ENCODE results near the gene KRTAP4-1. TPM values are rescaled to one million over a fixed set of nuclear protein-coding genes. Genes with fewer than 3 reads are reported as not detected.
"Not testable (repeated sequence)": the region's sequence is repeated elsewhere in the genome, so short reads cannot be mapped to it uniquely, and the experiment has no call there.

Gene KRTAP4-1
- total RNA-seq, 2 donors from 2014 or later, result not detected

GRCh38 chr17:41190328-41190727 is 5.6 kb upstream of the KRTAP4-1 start:
- no peak for DNase-seq
- no peak overlapping the region for H3K4me3 ChIP-seq (ENCODE audit: low read length)
- Mint-ChIP-seq H3K27ac (no peak overlapping the region), H3K27me3 (ENCODE audit: insufficient read depth) (peaks cover 5% of the 10 kb centered on the region), H3K4me3 (no peak overlapping the region), H3K9me3 (peaks cover 11% of the 10 kb centered on the region), H3K4me1 (no peaks in the 10 kb centered on the region), H3K36me3 (ENCODE audit: low read depth) (no peaks in the 10 kb centered on the region)
- H3K4me1 ChIP-seq (ENCODE audit: control insufficient read depth, insufficient read depth, low read length), result no peaks in the 10 kb centered on the region
- H3K9ac ChIP-seq (ENCODE audit: extremely low read depth, low read length, poor library complexity, severe bottlenecking), result no peak overlapping the region
- H3K9me3 ChIP-seq (ENCODE audit: control insufficient read depth, low read length), result no peaks in the 10 kb centered on the region
- no peaks in the 10 kb centered on the region for H3K36me3 ChIP-seq (ENCODE audit: control insufficient read depth, insufficient read depth, low read length)
- 84 to 90% methylated on average over 3 of the region's 3 CpGs for WGBS, 2 experiments (ENCODE audit: insufficient coverage in 1 of 2, insufficient read length in 1 of 2)
- H3K27ac ChIP-seq (ENCODE audit: low read depth, low read length), result no peak overlapping the region
- no peak for TF ChIP-seq CTCF (conservative IDR thresholded peaks at IDR 0.05)
- H3K27me3 ChIP-seq (ENCODE audit: control insufficient read depth, insufficient read depth, low read length, poor library complexity, severe bottlenecking), result no peaks in the 10 kb centered on the region

- H3K27me3 ChIP-seq (ENCODE audit: control insufficient read depth, insufficient read depth, low read length, poor library complexity, severe bottlenecking); H3K4me1 ChIP-seq (ENCODE audit: control insufficient read depth, insufficient read depth, low read length); H3K36me3 ChIP-seq (ENCODE audit: control insufficient read depth, insufficient read depth, low read length); H3K4me3 Mint-ChIP-seq; H3K27me3 Mint-ChIP-seq (ENCODE audit: insufficient read depth); H3K27ac Mint-ChIP-seq; H3K9ac ChIP-seq (ENCODE audit: extremely low read depth, low read length, poor library complexity, severe bottlenecking); H3K4me3 ChIP-seq (ENCODE audit: low read length); H3K36me3 Mint-ChIP-seq (ENCODE audit: low read depth); DNase-seq; H3K27ac ChIP-seq (ENCODE audit: low read depth, low read length); H3K9me3 ChIP-seq (ENCODE audit: control insufficient read depth, low read length); H3K4me1 Mint-ChIP-seq: not testable (repeated sequence)
- H3K9me3 Mint-ChIP-seq, result peaks cover 11% of the 10 kb centered on the region
- WGBS, 2 experiments (ENCODE audit: insufficient coverage in 1 of 2, insufficient read length in 1 of 2), result 79 to 100% methylated on average over 1 of the region's 1 CpG
These were observed 5.2 kb upstream of the KRTAP4-1 start, which contains the start of gene KRTAP9-1 for GRCh38 chr17:41189837-41190318. Gene KRTAP9-1, plus strand, starts transcription at chr17:41189887. Its CDS starts 0 bp downstream, at chr17:41189887.

- no peaks in the 10 kb centered on the region for H3K27me3 ChIP-seq (ENCODE audit: control insufficient read depth, insufficient read depth, low read length, poor library complexity, severe bottlenecking)
- no peaks in the 10 kb centered on the region for H3K9me3 ChIP-seq (ENCODE audit: control insufficient read depth, low read length)
- Mint-ChIP-seq H3K27ac (no peak overlapping the region), H3K9me3 (no peaks in the 10 kb centered on the region), H3K27me3 (ENCODE audit: insufficient read depth) (peaks cover 5% of the 10 kb centered on the region), H3K36me3 (ENCODE audit: low read depth) (no peaks in the 10 kb centered on the region), H3K4me1 (peaks cover 1% of the 10 kb centered on the region), H3K4me3 (no peak overlapping the region)
- TF ChIP-seq CTCF (conservative IDR thresholded peaks at IDR 0.05), result no peak
- WGBS, 2 experiments (ENCODE audit: insufficient coverage in 1 of 2, insufficient read length in 1 of 2), result 86 to 100% methylated on average over 1 to 2 of the region's 2 CpGs
- no peak overlapping the region for H3K9ac ChIP-seq (ENCODE audit: extremely low read depth, low read length, poor library complexity, severe bottlenecking)
- H3K4me3 ChIP-seq (ENCODE audit: low read length), result no peak overlapping the region
- no peak overlapping the region for H3K27ac ChIP-seq (ENCODE audit: low read depth, low read length)
- no peaks in the 10 kb centered on the region for H3K4me1 ChIP-seq (ENCODE audit: control insufficient read depth, insufficient read depth, low read length)
- H3K36me3 ChIP-seq (ENCODE audit: control insufficient read depth, insufficient read depth, low read length), result no peaks in the 10 kb centered on the region
- DNase-seq, result no peak
These were observed 2.2 kb upstream of the KRTAP4-1 start for GRCh38 chr17:41186872-41187271.

- Mint-ChIP-seq H3K27ac (no peak overlapping the region), H3K9me3 (no peaks in the 10 kb centered on the region), H3K36me3 (ENCODE audit: low read depth) (no peaks in the 10 kb centered on the region), H3K27me3 (ENCODE audit: insufficient read depth) (peaks cover 3% of the 10 kb centered on the region), H3K4me1 (peaks cover 1% of the 10 kb centered on the region), H3K4me3 (no peak overlapping the region)
- no peak for TF ChIP-seq CTCF (conservative IDR thresholded peaks at IDR 0.05)
- Histone ChIP-seq H3K9ac (ENCODE audit: extremely low read depth, low read length, poor library complexity, severe bottlenecking) (no peak overlapping the region), H3K4me1 (ENCODE audit: control insufficient read depth, insufficient read depth, low read length) (no peaks in the 10 kb centered on the region), H3K9me3 (ENCODE audit: control insufficient read depth, low read length) (no peaks in the 10 kb centered on the region), H3K4me3 (ENCODE audit: low read length) (no peak overlapping the region), H3K36me3 (ENCODE audit: control insufficient read depth, insufficient read depth, low read length) (no peaks in the 10 kb centered on the region), H3K27me3 (ENCODE audit: control insufficient read depth, insufficient read depth, low read length, poor library complexity, severe bottlenecking) (no peaks in the 10 kb centered on the region), H3K27ac (ENCODE audit: low read depth, low read length) (no peak overlapping the region)
- no peak for DNase-seq
- 75 to 82% methylated on average over 1 of the region's 1 CpG for WGBS, 2 experiments (ENCODE audit: insufficient coverage in 1 of 2, insufficient read length in 1 of 2)
These were observed 290 bp upstream of the KRTAP4-1 start for GRCh38 chr17:41185001-41185400.
